Measurements from ENCODE around the gene TSPAN9.

DNA sequence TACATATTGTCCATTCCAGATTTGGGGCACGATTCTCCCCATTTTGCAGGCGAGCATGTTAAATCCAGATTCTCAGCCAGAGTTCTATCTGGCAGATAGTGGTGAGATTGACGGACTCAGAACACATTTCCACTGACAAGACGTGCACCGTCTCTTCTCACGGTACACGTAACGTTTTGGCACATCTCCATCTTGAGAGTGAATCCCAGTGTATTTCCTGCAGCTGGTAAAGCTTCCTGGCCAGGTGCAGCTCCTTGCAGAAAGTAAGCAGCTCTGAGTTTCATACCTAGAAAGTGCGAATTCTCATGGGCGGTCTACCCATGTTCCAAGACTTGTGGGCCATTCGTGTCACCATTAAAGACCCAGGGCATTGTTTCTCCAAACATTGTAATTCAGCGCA is 102.6 kb downstream of the TSPAN9 start:
- TF ChIP-seq POLR2A (IDR thresholded peaks at IDR 0.05) = no peak
- TF ChIP-seq, protein P1, sequence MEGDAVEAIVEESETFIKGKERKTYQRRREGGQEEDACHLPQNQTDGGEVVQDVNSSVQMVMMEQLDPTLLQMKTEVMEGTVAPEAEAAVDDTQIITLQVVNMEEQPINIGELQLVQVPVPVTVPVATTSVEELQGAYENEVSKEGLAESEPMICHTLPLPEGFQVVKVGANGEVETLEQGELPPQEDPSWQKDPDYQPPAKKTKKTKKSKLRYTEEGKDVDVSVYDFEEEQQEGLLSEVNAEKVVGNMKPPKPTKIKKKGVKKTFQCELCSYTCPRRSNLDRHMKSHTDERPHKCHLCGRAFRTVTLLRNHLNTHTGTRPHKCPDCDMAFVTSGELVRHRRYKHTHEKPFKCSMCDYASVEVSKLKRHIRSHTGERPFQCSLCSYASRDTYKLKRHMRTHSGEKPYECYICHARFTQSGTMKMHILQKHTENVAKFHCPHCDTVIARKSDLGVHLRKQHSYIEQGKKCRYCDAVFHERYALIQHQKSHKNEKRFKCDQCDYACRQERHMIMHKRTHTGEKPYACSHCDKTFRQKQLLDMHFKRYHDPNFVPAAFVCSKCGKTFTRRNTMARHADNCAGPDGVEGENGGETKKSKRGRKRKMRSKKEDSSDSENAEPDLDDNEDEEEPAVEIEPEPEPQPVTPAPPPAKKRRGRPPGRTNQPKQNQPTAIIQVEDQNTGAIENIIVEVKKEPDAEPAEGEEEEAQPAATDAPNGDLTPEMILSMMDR (IDR thresholded peaks at IDR 0.05) = no peak

All from testis (tissue), 2 donors.